LNCAP (cell line): ENCODE data around the gene LFNG.

Experiments used
- CTCF ChIP-seq: fragments of 450-650 bp; IDR thresholded peaks from 2 replicates; pipeline ENCODE4 v1.5.1; 2017; ENCODE audit warnings: mild to moderate bottlenecking

LFNG gene

GRCh38 chr7:2575733-2576340, 56.3 kb downstream of the LFNG start:
- no peak for TF ChIP-seq CTCF

- no peak for TF ChIP-seq CTCF
Measured at GRCh38 chr7:2576742-2577491, 57.3 kb downstream of the LFNG start.
